ENCODE data around the gene DYNLT4.
"Not testable (repeated sequence)": the region's sequence is repeated elsewhere in the genome, so short reads cannot be mapped to it uniquely, and the experiment has no call there.

DNA sequence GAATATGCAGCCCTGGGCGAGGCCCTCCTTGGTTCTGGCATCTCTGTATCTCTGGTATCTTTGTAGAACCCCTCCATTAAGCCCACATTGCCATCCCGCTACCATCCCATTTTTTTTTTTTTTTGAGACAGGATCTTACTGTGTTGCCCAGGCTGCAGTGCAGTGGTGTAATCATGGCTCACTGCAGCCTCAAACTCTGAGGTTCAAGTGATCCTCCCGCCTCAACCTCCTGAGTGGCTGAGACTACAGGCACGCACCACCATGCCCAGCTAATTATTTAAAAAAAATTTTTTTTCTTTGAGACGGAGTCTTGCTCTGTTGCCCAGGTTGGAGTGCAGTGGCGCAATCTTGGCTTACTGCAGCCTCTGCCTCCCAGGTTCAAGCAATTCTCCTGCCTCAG is 17.2 kb upstream of the DYNLT4 start:
- TF ChIP-seq, protein P1, sequence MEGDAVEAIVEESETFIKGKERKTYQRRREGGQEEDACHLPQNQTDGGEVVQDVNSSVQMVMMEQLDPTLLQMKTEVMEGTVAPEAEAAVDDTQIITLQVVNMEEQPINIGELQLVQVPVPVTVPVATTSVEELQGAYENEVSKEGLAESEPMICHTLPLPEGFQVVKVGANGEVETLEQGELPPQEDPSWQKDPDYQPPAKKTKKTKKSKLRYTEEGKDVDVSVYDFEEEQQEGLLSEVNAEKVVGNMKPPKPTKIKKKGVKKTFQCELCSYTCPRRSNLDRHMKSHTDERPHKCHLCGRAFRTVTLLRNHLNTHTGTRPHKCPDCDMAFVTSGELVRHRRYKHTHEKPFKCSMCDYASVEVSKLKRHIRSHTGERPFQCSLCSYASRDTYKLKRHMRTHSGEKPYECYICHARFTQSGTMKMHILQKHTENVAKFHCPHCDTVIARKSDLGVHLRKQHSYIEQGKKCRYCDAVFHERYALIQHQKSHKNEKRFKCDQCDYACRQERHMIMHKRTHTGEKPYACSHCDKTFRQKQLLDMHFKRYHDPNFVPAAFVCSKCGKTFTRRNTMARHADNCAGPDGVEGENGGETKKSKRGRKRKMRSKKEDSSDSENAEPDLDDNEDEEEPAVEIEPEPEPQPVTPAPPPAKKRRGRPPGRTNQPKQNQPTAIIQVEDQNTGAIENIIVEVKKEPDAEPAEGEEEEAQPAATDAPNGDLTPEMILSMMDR (IDR thresholded peaks at IDR 0.05; ENCODE audit: insufficient read depth, low read length, poor library complexity, severe bottlenecking) = not testable (repeated sequence)
- not testable (repeated sequence) for TF ChIP-seq EZH2phosphoT487 (conservative IDR thresholded peaks at IDR 0.05; ENCODE audit: low read length)
